ENCODE data around the gene SLC1A4.
"Not testable (repeated sequence)": the region's sequence is repeated elsewhere in the genome, so short reads cannot be mapped to it uniquely, and the experiment has no call there.

SLC1A4 gene

GRCh38 chr2:64966017-64966416 is 23.2 kb upstream of the SLC1A4 start:
- no peak for DNase-seq

GRCh38 chr2:64966839-64967238 is 22.4 kb upstream of the SLC1A4 start:
- no peak for DNase-seq

- DNase-seq = no peak
These were observed 21.6 kb upstream of the SLC1A4 start for GRCh38 chr2:64967601-64968000.

- DNase-seq = not testable (repeated sequence)
These were observed 20.1 kb upstream of the SLC1A4 start for GRCh38 chr2:64969086-64969485.

- no peak for DNase-seq
These were observed 18.7 kb upstream of the SLC1A4 start for GRCh38 chr2:64970495-64970894.

- no peak for DNase-seq
These were observed 16.8 kb upstream of the SLC1A4 start for GRCh38 chr2:64972426-64972825.

- DNase-seq = no peak
These were observed 16.3 kb upstream of the SLC1A4 start for GRCh38 chr2:64972876-64973275.

GRCh38 chr2:64975232-64975821 is 13.9 kb upstream of the SLC1A4 start:
- DNase-seq = no peak

- DNase-seq = no peak
These were observed 12.9 kb upstream of the SLC1A4 start for GRCh38 chr2:64976276-64976675.

- DNase-seq = peak; percentile 35
These were observed 10.5 kb upstream of the SLC1A4 start for GRCh38 chr2:64978514-64979268.

- no peak for DNase-seq
These were observed 9.5 kb upstream of the SLC1A4 start for GRCh38 chr2:64979744-64980143.

- DNase-seq = no peak
These were observed 9.0 kb upstream of the SLC1A4 start for GRCh38 chr2:64980183-64980582.

GRCh38 chr2:64982311-64982857 is 6.8 kb upstream of the SLC1A4 start:
- no peak for DNase-seq

- DNase-seq = no peak
These were observed 6.3 kb upstream of the SLC1A4 start for GRCh38 chr2:64982932-64983331.

GRCh38 chr2:64985447-64985846 is 3.8 kb upstream of the SLC1A4 start:
- DNase-seq = no peak

GRCh38 chr2:64987001-64987955 is 1.9 kb upstream of the SLC1A4 start:
- no peak for DNase-seq

- no peak for DNase-seq
These were observed 1.2 kb upstream of the SLC1A4 start for GRCh38 chr2:64987956-64988419.

GRCh38 chr2:64988420-64989125 is 626 bp upstream of the SLC1A4 start:
- DNase-seq = peak; percentile 60

- DNase-seq = no peak
These were observed 899 bp downstream of the SLC1A4 start for GRCh38 chr2:64989982-64990614.

GRCh38 chr2:64990876-64991275 is 1.7 kb downstream of the SLC1A4 start:
- DNase-seq = no peak

GRCh38 chr2:64992218-64992617 is 3.0 kb downstream of the SLC1A4 start:
- DNase-seq = no peak

GRCh38 chr2:64992990-64993389 is 3.8 kb downstream of the SLC1A4 start:
- no peak for DNase-seq
